Middle frontal gyrus (tissue), 1 donor: Measurements from ENCODE around the gene CLK3.

ENCODE experiments used
- DNase-seq: peaks from one replicate; pipeline ENCODE4 v3.0.0-alpha.2; 2015; ENCODE audit warnings: low spot score; ENCODE audit errors: extremely low spot score

The CLK3 gene

DNA sequence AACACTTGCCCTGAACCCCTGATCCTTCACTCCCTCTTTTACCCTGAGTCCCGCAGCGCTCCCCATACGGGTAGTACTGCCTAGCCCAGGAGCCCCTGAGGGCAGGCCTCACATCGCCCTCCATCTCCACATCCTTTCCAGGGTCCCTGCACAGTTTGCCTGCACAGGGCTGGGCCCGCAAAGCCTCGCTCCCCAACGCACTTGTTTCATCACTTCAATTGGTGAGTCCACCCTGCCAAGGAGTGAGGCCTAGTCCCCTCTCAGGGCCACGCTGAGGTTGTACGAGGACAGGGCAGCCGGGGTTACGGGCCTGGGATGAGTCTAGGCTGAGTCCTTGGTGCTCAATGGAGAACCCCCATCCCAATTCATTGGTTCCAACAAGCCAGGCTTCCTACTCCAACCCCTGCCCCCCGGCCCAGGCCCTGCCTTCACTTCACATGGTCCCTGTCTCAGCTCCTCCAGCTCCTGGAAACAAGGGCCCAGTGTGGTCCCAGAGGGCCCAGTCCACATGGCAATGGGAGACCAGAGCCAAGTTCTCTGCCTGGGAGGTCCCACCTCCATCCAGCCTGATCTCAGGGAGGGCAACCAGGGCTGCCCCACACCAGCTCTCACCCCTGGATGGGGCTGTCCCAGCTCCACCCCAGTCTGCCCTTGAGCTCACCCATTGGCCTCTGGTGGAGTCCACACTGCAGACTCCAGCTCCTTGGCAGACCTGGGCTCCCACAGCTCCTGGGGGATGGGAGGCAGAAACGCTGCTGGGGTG, 12.4 kb upstream of the CLK3 start:
- no peak for DNase-seq

DNA sequence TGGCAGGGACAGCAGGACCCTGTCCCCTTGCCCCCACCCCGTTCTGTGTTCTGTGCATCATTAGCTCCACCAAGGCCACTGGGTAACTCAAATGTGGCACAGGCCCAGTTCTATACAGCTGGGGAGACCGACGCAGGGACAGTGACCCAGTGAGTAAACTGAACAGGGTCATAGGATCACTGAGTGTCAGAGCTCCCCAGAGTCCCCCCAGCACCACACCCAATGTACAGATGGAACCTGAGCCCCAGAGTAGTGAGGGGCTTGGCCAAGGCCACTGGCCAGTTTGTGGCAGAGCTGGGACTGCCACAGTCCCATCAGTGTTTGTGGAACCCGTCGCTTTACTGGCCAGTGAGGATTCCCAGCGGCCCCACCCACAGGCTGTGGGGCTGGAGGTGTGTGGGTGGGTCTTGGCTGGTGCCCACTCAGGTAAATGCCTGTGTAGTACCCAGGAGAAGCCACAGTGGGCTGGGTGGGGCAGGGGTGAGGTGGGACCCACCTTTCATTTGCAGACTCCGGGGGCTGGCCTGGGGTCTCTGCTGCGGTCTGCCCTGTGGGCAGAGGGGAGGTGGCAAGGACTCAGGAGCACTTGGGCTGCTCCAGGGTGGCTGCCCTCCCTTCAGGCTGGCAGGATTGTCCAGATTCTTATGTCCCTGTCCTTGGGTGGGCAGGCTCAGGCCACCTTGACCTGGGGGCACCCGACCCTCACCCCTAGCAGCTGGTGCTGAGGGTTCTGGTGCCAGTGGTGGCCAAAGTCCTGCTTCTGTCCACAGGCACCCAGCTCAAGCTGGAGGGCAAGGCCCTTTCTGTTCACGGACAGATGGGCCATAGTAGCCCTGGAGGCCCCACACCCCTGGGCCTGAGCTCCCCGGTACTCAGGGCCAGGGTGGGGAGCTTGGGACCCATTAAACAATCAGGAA, 11.6 kb upstream of the CLK3 start:
- DNase-seq = no peak

DNA sequence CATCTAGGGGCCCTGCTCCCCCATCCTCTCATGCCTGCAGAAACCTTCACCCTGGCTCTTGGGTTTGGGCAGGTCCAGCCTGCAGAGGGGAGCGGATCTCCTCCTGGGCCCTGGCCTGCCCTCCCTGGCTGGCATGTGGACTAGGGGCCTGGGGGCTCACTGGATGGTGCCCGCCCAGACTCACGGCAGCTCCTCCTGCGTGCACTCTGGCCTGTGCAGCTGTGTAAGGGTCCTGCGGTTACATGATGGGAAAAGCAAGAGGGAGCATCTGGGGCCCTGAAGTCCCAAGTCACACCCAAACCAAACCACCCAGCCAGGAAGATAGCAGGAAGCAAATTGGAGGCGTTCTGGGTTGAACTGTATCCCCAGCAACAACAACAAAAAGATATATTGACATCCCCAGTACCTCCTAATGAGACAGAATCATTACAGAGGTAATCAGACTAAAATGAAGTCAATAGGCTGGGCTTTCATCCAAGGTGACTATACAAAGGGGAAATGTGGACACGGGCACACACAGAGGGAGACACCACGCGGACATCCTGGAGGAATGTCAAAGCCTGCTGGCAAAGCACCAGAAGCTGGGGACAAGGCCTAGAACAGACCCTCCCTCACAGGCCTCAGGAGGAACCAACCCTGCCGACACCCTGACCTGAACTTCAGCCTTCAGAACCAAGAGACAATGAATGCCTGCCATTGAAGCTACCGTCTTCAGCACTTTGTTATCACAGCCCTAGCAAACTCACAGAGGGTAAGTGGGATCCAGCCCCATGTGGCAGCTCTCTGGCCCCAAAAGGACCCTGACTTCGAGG, 10.4 kb upstream of the CLK3 start:
- DNase-seq = no peak

DNA sequence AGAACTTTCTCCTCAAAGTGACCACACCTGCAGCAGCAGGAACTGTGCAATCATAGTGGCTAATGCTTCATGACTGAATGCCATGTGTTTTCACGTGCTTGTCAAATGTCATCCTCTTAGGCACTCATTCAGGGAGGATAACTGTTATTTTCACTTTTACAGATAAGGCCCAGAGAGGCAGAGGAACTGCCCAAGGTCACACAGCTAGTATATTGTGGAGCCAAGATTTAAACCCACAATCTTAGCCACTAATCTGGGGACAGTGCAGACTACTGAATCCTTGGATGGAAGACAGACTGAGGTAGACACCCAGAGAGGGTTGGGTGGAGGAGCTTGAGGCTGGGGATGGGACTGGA, 9.9 kb upstream of the CLK3 start:
- DNase-seq = no peak

DNA sequence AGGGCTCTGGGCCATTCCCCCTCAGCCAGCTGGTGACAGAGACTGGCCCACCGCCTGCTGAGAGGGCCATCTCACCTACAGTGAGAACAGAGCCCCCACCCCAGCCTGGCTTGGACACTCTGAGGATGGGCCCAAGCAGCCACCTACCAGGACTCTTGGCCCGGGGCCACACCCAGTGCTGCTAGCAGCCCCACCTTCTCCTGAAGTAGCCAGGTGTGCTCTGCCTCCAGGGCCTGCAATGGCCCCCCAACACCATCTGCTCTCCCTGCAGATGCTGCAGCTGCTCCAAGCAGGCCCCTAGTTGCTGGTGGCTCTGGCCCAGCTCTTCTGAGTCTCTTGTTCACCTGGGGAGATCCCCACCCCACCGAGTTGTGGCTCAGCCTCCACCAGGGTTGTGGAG, 6.8 kb upstream of the CLK3 start:
- DNase-seq = no peak

DNA sequence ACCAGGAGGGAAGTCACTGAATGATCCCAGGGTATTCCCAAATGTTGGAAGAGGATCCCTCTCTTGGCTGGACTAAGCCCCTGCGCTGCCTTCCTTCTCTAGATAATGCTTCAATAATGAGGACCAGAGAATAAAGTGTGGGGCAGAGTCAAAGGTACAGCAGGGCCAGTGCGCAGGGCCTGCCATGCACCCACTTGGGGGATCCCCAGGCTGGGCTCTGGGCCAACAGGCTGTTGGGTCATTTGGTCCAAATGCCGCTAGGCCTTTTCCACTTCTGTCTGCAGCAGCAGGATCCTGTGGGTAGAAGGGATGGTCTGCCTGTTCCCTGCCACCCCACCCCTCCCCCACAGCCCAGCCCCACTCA, 5.7 kb upstream of the CLK3 start:
- no peak for DNase-seq

DNA sequence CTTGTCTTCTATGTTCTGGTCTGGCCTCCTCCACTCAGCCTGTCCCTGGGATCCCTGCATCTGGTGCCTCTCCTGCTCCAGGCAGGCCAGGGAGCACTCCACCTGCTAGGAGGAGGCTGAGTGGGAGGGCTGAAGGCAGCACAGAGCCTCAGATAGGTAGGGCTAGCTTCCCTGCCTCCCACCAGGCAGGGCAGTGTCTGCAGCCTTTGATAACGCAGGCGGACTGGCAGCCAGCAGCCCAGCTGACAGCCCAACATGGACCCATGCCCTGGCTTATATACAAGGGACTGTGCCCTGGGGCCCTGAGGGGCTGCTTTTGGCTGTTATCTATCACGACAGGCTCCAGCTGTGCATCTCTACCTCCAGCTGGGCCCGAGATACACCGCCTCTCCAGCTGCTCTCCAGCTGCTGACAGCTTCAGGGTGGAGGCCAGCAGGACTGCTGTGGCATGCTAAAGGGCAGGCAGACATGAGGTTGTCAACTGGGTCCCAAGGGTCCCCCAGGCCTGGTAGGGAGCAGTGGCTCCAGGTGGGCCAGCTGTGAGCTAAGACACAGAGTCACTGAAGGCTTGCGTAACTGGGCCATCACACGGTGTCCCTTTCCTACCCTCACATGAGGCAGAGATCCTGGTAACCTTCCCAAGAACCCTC, 5.2 kb upstream of the CLK3 start:
- DNase-seq = no peak

DNA sequence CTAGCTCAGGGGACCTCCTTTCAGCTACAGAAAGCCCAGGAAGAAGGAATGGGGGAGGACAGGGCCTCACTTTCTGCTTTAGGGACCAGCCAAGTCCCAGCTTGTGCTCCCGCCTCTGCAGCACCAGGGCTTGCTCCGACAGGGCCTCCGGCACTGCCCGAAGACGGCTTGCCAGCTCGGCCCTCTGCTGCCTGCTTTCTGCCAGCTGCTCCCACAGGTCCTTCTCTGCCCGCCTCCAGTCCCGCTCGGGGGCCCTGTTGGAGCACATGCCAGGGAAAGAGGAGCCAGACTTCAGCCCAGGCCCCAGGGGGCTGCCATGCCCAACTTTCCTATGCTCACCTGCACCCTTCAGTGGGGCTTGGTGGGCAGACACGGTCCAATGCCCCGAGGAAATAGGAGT, 4.3 kb upstream of the CLK3 start:
- DNase-seq = no peak

DNA sequence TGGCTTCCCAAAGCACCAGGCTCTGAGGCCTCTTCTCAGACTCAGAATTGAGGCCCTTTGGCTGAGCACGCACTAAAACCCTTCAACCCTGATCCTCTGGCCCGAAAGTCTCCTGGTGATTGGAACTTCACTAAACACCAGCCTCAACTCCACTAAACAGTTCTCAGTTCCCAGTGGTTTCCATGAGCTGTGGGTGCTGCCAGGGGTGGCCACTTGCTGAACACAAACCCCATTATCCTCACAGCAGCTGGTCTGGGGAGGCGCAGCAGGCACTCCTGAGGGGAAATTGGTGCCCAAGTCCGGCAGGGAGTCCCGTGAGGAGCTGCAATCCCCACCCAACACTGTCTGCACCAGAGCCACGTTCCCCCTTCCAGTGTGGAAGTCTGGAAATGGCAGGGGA, 3.8 kb upstream of the CLK3 start:
- no peak for DNase-seq

DNA sequence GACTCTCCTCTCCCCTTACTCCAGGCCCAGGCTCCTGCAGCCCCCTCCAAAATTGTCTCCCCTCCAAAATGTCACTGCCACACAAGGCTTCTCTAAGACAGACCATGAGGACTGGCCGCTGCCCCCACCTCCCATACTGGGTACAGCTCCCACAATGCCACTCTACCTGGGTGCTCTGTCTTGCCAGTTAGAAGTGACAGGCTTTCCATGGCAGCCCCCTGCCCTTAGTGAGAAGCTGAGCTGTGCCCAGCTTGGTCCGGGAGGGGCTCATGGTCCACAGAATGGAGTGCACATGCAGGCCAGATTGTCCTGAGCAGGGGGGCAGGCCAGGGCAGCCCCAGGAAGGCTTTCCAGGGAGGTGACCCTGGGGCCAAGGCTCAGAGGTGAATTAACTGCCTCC, 3.0 kb upstream of the CLK3 start:
- no peak for DNase-seq

DNA sequence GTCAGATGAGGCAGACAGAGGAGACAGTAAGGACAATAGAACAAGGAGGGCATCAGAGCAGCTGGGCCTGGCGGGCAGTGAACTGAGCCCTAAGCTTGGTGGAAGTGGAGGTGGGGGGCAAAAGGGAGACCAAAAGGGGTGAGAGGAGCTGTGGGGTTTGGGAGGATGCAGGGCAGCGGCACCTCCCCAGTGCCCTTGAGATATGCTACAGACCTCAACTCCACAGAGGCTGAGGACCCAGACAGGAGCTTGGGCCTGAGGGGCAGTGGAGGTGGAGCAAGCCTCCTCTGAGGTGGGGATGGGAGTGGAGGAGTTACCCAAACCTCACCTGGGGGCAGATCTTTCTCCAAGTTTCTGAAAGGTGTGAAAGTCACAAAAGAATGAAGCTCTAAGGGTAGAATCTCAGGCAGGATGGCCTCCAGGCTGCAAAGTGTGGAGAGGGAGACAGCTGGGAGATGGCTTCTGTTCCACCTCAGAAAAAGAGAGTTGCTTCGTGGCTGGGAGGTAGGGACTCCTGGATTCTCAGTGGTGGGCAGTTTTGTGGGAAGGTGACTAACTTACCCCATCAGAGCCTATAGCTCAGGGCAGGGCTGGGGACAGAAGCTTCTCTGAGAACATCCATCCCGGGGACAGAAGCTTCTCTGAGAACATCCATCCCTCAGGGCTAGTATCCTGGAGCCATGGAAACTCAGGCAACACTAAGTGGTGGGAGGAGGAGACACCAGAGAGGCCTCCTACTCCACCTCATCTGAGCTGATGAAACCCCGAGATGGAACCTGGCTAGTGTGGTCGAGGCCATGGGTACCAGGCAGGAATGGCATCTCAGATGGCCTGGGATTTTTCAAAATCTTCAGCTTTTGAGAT, 2.3 kb upstream of the CLK3 start:
- DNase-seq = no peak

DNA sequence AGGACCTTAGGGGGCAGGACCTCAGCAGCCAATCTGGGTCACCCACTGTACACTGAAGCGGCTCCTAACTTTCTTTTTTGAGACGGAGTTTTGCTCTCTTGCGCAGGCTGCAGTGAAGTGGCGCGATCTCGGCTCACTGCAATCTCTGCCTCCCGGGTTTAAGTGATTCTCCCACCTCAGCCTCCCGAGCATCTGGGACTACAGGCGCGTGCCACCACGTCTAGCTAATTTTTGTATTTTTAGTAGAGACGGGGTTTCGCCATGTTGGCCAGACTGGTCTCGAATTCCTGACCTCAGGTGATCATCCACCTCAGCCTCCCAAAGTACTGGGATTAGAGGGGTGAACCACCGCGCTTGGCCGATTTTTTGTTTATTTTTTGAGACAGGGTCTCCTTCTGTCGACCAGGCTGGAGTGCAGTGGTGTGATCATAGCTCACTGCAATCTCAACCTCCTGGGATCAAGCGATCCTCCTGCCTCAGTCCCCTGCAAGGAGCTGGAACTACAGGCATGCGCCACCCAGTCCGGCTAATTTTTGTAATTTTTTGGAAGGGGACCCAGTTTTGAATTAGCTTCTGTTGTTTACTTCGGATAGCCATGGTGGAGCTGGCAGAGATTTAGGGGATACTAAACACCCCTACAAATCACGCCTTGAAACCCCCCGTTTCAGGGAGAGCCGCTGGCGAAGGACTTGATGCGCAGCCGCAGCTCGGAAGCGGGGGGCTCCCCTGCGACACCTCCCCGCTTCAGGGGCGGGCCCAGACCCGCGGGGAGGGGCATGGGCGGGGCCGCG, 1.5 kb upstream of the CLK3 start:
- no peak for DNase-seq

DNA sequence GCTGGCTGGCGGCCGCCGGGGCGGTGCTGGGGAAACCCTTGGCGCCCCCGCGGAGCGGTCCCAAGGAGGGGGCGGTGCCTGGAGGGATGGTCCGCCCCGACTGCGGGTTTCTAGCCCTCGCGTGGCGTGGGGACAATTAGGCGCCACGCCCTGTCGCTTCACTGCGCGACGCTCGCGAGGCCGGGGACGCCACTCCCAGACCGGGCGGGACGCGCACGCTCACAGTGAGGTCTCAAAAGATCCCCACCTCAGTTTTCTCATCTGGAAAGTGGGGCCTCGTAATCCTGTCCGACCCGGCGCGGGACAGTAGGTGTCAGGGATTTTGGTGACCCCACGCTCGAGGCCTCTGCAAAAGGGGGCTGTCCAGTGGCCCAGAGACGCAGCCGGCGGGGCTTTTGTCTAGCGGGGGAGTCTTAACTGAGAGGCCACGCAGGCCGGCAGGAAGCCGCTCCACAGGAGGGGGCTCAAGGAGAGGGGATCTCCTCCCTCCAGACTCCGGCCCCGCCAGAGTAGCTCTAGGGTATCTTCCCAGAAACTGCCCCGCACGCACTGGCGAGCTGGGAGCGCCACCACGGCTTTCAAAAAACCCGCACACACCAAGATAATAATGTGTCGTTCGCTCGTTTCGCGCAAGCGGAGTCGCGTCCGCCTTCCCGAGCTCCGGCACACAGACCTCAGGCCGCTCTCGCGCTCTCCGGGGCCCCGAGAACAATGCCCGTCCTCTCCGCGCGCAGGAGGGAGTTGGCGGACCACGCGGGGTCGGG, 710 bp upstream of the CLK3 start:
- peak; percentile 57 for DNase-seq

DNA sequence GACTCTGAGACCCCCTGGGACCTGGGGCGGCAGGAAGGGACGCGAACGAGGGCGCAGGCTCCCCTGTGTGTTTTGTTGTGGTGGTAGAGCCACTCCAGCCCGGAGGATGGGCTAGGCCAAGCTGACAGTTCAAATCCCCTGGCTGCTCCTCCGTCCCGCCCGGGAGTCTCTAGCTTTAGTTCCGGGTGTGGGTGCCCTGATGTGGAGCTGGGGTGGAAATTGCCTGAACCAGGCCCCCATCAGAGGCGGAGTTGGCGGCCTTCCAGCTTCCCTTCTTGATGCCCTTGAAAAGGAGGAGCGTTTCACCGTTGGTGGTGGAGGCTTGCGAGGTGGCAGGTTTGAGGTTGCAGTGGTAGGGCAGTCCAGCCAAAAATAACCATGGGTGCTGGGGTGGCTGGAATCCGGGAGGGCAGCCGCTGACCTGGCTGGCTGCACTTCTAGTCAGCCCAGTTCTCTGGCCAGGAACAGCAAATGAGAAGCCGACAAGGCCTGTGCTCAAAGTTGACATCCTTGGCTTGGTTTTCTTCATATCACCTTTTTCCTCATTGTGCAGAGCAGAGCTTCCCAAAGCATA, 817 bp downstream of the CLK3 start:
- DNase-seq = no peak

DNA sequence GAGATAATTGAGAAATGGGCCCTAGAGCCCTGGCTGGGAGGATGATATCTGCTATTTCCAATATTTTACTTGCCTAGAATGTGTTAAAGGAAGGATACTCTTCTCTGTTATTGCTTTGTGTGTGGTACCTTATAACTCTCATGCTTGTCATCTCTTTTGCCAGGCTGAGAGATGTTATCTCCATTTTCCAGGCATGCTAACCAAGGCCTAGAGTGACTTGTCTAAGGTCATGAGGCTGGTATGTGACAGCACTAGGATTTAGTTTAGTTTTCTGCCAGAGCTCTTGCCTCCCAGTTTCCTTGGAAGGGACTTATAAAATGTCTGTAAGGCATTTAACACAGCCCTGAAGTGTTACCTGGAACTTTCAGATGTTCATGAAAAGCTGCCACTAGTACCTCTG, 1.4 kb downstream of the CLK3 start:
- DNase-seq = no peak

DNA sequence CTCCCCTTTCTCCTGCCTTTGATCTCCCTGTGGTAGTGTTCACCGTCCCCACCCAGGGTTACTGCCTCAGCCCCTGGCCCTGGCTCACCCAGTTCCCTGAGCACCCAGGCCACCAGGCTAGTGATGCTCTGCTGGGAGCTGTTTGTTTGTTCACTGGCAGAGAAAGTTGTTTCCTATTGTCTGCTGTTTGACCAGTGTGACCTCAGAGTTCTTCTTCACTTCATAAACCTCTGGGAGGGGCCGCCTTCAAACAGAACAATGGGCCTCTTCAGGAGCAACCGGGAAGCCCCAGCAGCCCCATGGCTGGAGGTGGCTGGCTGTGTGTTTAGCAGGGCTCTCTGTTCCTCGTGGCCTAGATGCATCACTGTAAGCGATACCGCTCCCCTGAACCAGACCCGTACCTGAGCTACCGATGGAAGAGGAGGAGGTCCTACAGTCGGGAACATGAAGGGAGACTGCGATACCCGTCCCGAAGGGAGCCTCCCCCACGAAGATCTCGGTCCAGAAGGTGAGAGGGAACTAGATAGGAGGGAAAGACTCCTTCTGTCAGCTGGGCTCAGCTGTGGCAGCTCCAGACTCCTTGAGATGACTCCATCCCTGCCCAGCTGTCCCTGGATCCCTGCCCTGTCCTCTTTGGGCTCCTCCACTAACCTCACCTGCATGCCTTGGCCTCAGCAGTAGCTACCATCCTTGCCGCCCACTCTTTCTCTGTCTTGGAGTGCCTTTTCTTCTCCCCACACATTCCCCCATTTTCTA, 3.4 kb downstream of the CLK3 start:
- DNase-seq = no peak

DNA sequence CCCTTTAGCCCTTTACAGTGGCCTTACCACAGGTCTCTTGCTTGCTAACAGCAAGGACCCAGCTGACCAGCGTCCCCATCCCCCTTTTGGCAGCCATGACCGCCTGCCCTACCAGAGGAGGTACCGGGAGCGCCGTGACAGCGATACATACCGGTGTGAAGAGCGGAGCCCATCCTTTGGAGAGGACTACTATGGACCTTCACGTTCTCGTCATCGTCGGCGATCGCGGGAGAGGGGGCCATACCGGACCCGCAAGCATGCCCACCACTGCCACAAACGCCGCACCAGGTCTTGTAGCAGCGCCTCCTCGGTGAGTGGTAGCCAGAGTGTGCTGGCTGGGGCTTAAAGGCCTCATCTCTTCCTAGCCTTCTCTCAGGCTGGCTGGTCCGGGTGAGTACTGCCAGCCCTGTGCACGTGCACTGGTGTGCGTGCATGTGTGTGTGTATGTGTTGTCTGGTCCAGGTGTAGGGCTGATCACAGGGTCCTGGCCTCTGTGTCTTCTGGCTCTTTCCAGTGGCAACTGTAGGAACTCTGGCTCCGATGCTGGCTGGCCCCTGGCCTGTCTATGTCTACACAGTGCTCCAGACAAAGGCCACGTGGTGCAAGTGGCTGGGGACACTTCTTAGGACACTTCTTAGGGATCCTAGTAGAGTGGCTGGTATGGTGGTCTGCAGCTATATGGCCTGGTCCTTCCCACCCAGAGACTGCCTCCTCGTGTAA, 4.4 kb downstream of the CLK3 start:
- DNase-seq = no peak
